Amniotic epithelial cell (primary cell): ENCODE results near the gene OR10K2.

Experiments
- DNase-seq: peaks from one replicate; pipeline ENCODE4 v3.0.0-alpha.2; 2010; ENCODE audit warnings: low read depth

OR10K2 gene

GRCh38 chr1:158371188-158371953, 54.7 kb downstream of the OR10K2 start:
- no peak for DNase-seq
